CD14-positive monocyte (primary cell): ENCODE data around the gene EPO. TPM values are rescaled to one million over a fixed set of nuclear protein-coding genes. Genes with fewer than 3 reads are reported as not detected.

Experiments
- DNase-seq, 3 donors: peaks; one replicate each; pipeline ENCODE4 v3.0.0-alpha.2; 2011 to 2022
- H2AFZ ChIP-seq: 2 replicates; pipeline ENCODE4 v1.6.0; 2012; ENCODE audit warnings: mild to moderate bottlenecking, low read depth, low read length, inconsistent platforms; ENCODE audit not compliant: insufficient read depth, poor library complexity, severe bottlenecking
- H3K27ac ChIP-seq, 2 donors: 1 replicate in 1 of 2; 2 replicates in 1 of 2; pipeline ENCODE4 v1.5.1; 2012 to 2013; ENCODE audit warnings: low read length in 2 of 2, control low read depth in 1 of 2, inconsistent platforms in 1 of 2, low read depth in 1 of 2, mild to moderate bottlenecking in 1 of 2
- H3K27me3 ChIP-seq, 2 donors: one replicate each; pipeline versions ENCODE4 v1.6.0 to v1.6.1; 2011 to 2013; ENCODE audit warnings: low read length in 2 of 2; ENCODE audit not compliant: control insufficient read depth in 2 of 2, insufficient read depth in 2 of 2
- H3K36me3 ChIP-seq, 2 donors: replicated peaks in 1 of 2; 1 replicate in 1 of 2; 2 replicates in 1 of 2; pipeline versions ENCODE4 v1.5.1 to v1.6.1; 2012 to 2013; ENCODE audit warnings: low read length in 2 of 2, control low read depth in 1 of 2, inconsistent platforms in 1 of 2, mild to moderate bottlenecking in 1 of 2; ENCODE audit not compliant: insufficient read depth in 2 of 2, control insufficient read depth in 1 of 2
- H3K4me1 ChIP-seq, 2 donors: 1 replicate in 1 of 2; 2 replicates in 1 of 2; pipeline versions ENCODE4 v1.5.1 to v1.6.1; 2012 to 2013; ENCODE audit warnings: low read length in 2 of 2, control low read depth in 1 of 2, inconsistent platforms in 1 of 2, mild to moderate bottlenecking in 1 of 2, moderate library complexity in 1 of 2; ENCODE audit not compliant: insufficient read depth in 2 of 2, control insufficient read depth in 1 of 2
- H3K4me2 ChIP-seq: replicated peaks from 2 replicates; pipeline ENCODE3; 2012; ENCODE audit warnings: low read length, moderate library complexity, mild to moderate bottlenecking; ENCODE audit not compliant: poor library complexity, severe bottlenecking; ENCODE audit errors: extremely low read depth
- H3K4me3 ChIP-seq, 3 experiments: fragments of 200-600 bp in 1 of 3; sonication (generic) in 1 of 3; replicated peaks in 1 of 3; 1 replicate in 2 of 3; 2 replicates in 1 of 3; pipeline ENCODE4 v1.5.1; 2011 to 2013; ENCODE audit warnings: low read length in 3 of 3, mild to moderate bottlenecking in 3 of 3, control low read depth in 2 of 3, low read depth in 2 of 3, inconsistent platforms in 1 of 3, moderate library complexity in 1 of 3
- H3K79me2 ChIP-seq: 2 replicates; pipeline ENCODE4 v1.6.0; 2012; ENCODE audit warnings: mild to moderate bottlenecking, control low read depth, inconsistent platforms, low read length, moderate library complexity; ENCODE audit not compliant: insufficient read depth
- H3K9ac ChIP-seq: 2 replicates; pipeline ENCODE4 v1.6.0; 2017; ENCODE audit warnings: low read length, mild to moderate bottlenecking; ENCODE audit not compliant: insufficient read depth, poor library complexity, severe bottlenecking
- H3K9me3 ChIP-seq, 2 donors: replicated peaks in 1 of 2; 1 replicate in 1 of 2; 2 replicates in 1 of 2; pipeline versions ENCODE4 v1.5.1 to v1.6.1; 2012 to 2013; ENCODE audit warnings: low read length in 2 of 2, control low read depth in 1 of 2; ENCODE audit not compliant: control insufficient read depth in 1 of 2, insufficient read depth in 1 of 2
- H4K20me1 ChIP-seq: 2 replicates; pipeline ENCODE4 v1.6.0; 2012; ENCODE audit warnings: mild to moderate bottlenecking, low read length, control low read depth, moderate library complexity; ENCODE audit not compliant: insufficient read depth
- H3K27ac Mint-ChIP-seq, 7 donors: one replicate each; pipeline ENCODE4 v1.8.0; 2020; ENCODE audit warnings: mild to moderate bottlenecking in 7 of 7, mixed read lengths in 7 of 7, moderate library complexity in 6 of 7, inconsistent platforms in 2 of 7
- H3K27me3 Mint-ChIP-seq, 3 donors: one replicate each; pipeline ENCODE4 v1.8.0; 2021 to 2022; ENCODE audit warnings: low read depth in 3 of 3, mild to moderate bottlenecking in 3 of 3, mixed read lengths in 3 of 3, moderate library complexity in 3 of 3, inconsistent platforms in 1 of 3
- H3K36me3 Mint-ChIP-seq, 2 donors: one replicate each; pipeline ENCODE4 v1.8.0; 2020; ENCODE audit warnings: mixed read lengths in 2 of 2, inconsistent platforms in 1 of 2, mild to moderate bottlenecking in 1 of 2
- H3K4me1 Mint-ChIP-seq: one replicate; pipeline ENCODE4 v1.8.0; 2020; ENCODE audit warnings: mild to moderate bottlenecking, mixed read lengths
- H3K4me3 Mint-ChIP-seq, 2 donors: one replicate each; pipeline ENCODE4 v1.8.0; 2020; ENCODE audit warnings: mild to moderate bottlenecking in 2 of 2, mixed read lengths in 2 of 2, moderate library complexity in 1 of 2
- H3K9me3 Mint-ChIP-seq, 7 donors: one replicate each; pipeline ENCODE4 v1.8.0; 2020 to 2022; ENCODE audit warnings: mixed read lengths in 7 of 7, mild to moderate bottlenecking in 6 of 7, moderate library complexity in 6 of 7, inconsistent platforms in 2 of 7
- CTCF ChIP-seq: fragments of 200-600 bp; IDR thresholded peaks from one replicate; pipeline ENCODE4 v1.8.0; 2022; ENCODE audit warnings: antibody characterized with exemption, mild to moderate bottlenecking
- WGBS: methylation state at CpG from one replicate; pipeline ENCODE4 v1.1.5; 2013; ENCODE audit warnings: missing lambda C conversion rate; ENCODE audit not compliant: insufficient coverage; 5-methylcytosine and 5-hydroxymethylcytosine counted together
- intact Hi-C, 2 donors: fragments of 100-400 bp; cut with micrococcal nuclease; formaldehyde crosslinking; loops; one replicate each; pipeline versions ENCODE4 v1.15.0 to v1.15.1; 2023
- polyA plus RNA-seq, 3 donors: library from polyadenylated mRNA; depleted of rRNA in 1 of 3; unstranded in 2 of 3; stranded (reverse) in 1 of 3; fragments of 300-500 nt in 2 of 3; fragments of >200 nt in 1 of 3; fragmentation: Illumina TruSeq in 2 of 3; gene quantifications; 1 replicate in 2 of 3; 2 replicates in 1 of 3; pipeline ENCODE4 v1.2.3, GENCODE V29; 2012 to 2021

The EPO gene
- polyA plus RNA-seq, 3 donors = not detected

GRCh38 chr7:100682228-100682741, 38.0 kb upstream of the EPO start:
- H3K27me3 ChIP-seq = no peaks in the 10 kb centered on the region
- peaks cover 13% of the 10 kb centered on the region for H3K79me2 ChIP-seq
- no peak overlapping the region for H3K27ac ChIP-seq
- peaks cover 28% of the 10 kb centered on the region for H3K4me1 Mint-ChIP-seq
- H3K4me1 ChIP-seq = peaks cover 36 to 38% of the 10 kb centered on the region in 2 donors
- H3K27ac Mint-ChIP-seq = no peak overlapping the region
- H3K9me3 ChIP-seq = no peaks in the 10 kb centered on the region
- H3K4me3 ChIP-seq = no peak overlapping the region
- WGBS = 89% methylated on average over 21 of the region's 25 CpGs
- H2AFZ ChIP-seq = no peak overlapping the region
- H4K20me1 ChIP-seq = peaks cover 99% of the 10 kb centered on the region
- no peak overlapping the region for H3K4me3 Mint-ChIP-seq
- H3K9ac ChIP-seq = no peak overlapping the region
- peak in 1 of 3 donors; percentile 7 for DNase-seq
- peaks cover 0 to 1% (median 0%) of the 10 kb centered on the region in 7 donors for H3K9me3 Mint-ChIP-seq
- H3K4me2 ChIP-seq = no peak overlapping the region
- intact Hi-C loops = no loop called here
- peaks cover 88 to 94% of the 10 kb centered on the region in 2 donors for H3K36me3 ChIP-seq
- H3K36me3 Mint-ChIP-seq = peaks cover 47 to 85% of the 10 kb centered on the region in 2 donors
- no peak for TF ChIP-seq CTCF
- H3K27me3 Mint-ChIP-seq = peaks cover 0 to 2% (median 0%) of the 10 kb centered on the region in 3 donors

- Mint-ChIP-seq H3K9me3 (peaks cover 0 to 1% (median 0%) of the 10 kb centered on the region in 7 donors), H3K27ac (peak overlapping the region in 2 of 7 donors; percentile 77 to 87)
- 89% methylated on average over 26 of the region's 28 CpGs for WGBS
These were observed 37.1 kb upstream of the EPO start for GRCh38 chr7:100682991-100683658.

More at GRCh38 chr7:100682991-100683658, 37.1 kb upstream of the EPO start:
- Histone ChIP-seq H3K4me3 (no peak overlapping the region), H3K36me3 (peaks cover 87 to 88% of the 10 kb centered on the region in 2 donors), H3K27me3 (no peaks in the 10 kb centered on the region), H2AFZ (no peak overlapping the region), H3K79me2 (peaks cover 9% of the 10 kb centered on the region), H3K27ac (no peak overlapping the region), H3K4me1 (peaks cover 28 to 30% of the 10 kb centered on the region in 2 donors), H3K9me3 (no peaks in the 10 kb centered on the region), H4K20me1 (peaks cover 99% of the 10 kb centered on the region), H3K4me2 (no peak overlapping the region), H3K9ac (no peak overlapping the region)
- DNase-seq = no peak
- Mint-ChIP-seq H3K27me3 (peaks cover 0 to 2% (median 0%) of the 10 kb centered on the region in 3 donors), H3K4me1 (peaks cover 22% of the 10 kb centered on the region), H3K4me3 (no peak overlapping the region), H3K36me3 (peaks cover 46 to 85% of the 10 kb centered on the region in 2 donors)
- no peak for TF ChIP-seq CTCF
- intact Hi-C loops = no loop called here
